Neural crest cell (in vitro differentiated cells): ENCODE measurements around the gene MUC12. TPM values are rescaled to one million over a fixed set of nuclear protein-coding genes. Genes with fewer than 3 reads are reported as not detected.

Experiments used
- DNase-seq: peaks from one replicate; pipeline ENCODE4 v3.0.0; 2021; ENCODE audit warnings: low read depth, mixed read lengths, low spot score
- H3K27ac Mint-ChIP-seq: one replicate; pipeline ENCODE4 v1.8.0; 2021; ENCODE audit warnings: mild to moderate bottlenecking, mixed read lengths; ENCODE audit not compliant: unreplicated experiment
- H3K27me3 Mint-ChIP-seq: 2 replicates; pipeline ENCODE4 v1.8.0; 2021; ENCODE audit warnings: low read depth, mild to moderate bottlenecking, mixed read lengths
- H3K36me3 Mint-ChIP-seq: 2 replicates; pipeline ENCODE4 v1.8.0; 2021; ENCODE audit warnings: low read depth, mild to moderate bottlenecking, mixed read lengths
- H3K4me1 Mint-ChIP-seq: 2 replicates; pipeline ENCODE4 v1.8.0; 2021; ENCODE audit warnings: mixed read lengths
- H3K4me3 Mint-ChIP-seq: one replicate; pipeline ENCODE4 v1.8.0; 2021; ENCODE audit warnings: mild to moderate bottlenecking, mixed read lengths
- H3K9me3 Mint-ChIP-seq: 2 replicates; pipeline ENCODE4 v1.8.0; 2021; ENCODE audit warnings: mixed read lengths
- CTCF ChIP-seq: fragments of 200-600 bp; sonication (generic); conservative IDR thresholded peaks from 2 replicates; pipeline ENCODE4 v1.5.0; 2021; ENCODE audit warnings: antibody characterized with exemption, mild to moderate bottlenecking
- total RNA-seq: library from RNA; stranded (reverse); gene quantifications from 2 replicates; pipeline ENCODE4 v1.2.1, GENCODE V29; 2021

The MUC12 gene
- total RNA-seq, 1 donor from 2014 or later = 4.9 TPM

GRCh38 chr7:100946111-100946510 is 23.3 kb upstream of the MUC12 start:
- H3K4me3 Mint-ChIP-seq = no peak overlapping the region
- no peak overlapping the region for H3K27ac Mint-ChIP-seq
- H3K36me3 Mint-ChIP-seq = no peaks in the 10 kb centered on the region
- H3K27me3 Mint-ChIP-seq = peaks cover 14% of the 10 kb centered on the region
- no peaks in the 10 kb centered on the region for H3K9me3 Mint-ChIP-seq
- no peak for DNase-seq
- no peaks in the 10 kb centered on the region for H3K4me1 Mint-ChIP-seq
- no peak for TF ChIP-seq CTCF

- Mint-ChIP-seq H3K4me3 (no peak overlapping the region), H3K4me1 (no peaks in the 10 kb centered on the region), H3K36me3 (no peaks in the 10 kb centered on the region), H3K9me3 (no peaks in the 10 kb centered on the region), H3K27me3 (peaks cover 14% of the 10 kb centered on the region), H3K27ac (no peak overlapping the region)
- no peak for TF ChIP-seq CTCF
- DNase-seq = no peak
Measured at GRCh38 chr7:100946766-100947365, 22.5 kb upstream of the MUC12 start.

DNA sequence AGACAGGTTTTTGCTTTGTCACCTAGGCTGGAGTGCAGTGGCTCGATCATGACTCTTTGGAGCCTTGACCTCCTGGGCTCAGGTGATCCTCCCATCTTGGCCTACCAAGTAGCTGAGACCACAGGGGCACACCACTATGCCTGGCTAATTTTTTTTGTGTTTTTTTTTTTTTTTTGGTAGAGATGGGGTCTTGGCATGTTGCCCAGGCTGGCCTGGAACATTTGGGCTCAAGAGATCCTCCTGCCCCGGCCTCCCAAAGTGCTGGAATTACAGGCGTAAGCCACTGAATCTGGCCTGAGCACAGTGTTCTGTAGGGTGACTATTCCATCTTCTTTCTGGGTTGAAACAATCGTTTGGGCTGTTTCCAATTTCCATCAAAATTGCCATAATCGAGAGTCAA is 21.6 kb upstream of the MUC12 start:
- no peak overlapping the region for H3K4me3 Mint-ChIP-seq
- H3K9me3 Mint-ChIP-seq = no peaks in the 10 kb centered on the region
- no peaks in the 10 kb centered on the region for H3K4me1 Mint-ChIP-seq
- H3K27ac Mint-ChIP-seq = no peak overlapping the region
- no peak for TF ChIP-seq CTCF
- no peaks in the 10 kb centered on the region for H3K36me3 Mint-ChIP-seq
- peaks cover 14% of the 10 kb centered on the region for H3K27me3 Mint-ChIP-seq
- no peak for DNase-seq

DNA sequence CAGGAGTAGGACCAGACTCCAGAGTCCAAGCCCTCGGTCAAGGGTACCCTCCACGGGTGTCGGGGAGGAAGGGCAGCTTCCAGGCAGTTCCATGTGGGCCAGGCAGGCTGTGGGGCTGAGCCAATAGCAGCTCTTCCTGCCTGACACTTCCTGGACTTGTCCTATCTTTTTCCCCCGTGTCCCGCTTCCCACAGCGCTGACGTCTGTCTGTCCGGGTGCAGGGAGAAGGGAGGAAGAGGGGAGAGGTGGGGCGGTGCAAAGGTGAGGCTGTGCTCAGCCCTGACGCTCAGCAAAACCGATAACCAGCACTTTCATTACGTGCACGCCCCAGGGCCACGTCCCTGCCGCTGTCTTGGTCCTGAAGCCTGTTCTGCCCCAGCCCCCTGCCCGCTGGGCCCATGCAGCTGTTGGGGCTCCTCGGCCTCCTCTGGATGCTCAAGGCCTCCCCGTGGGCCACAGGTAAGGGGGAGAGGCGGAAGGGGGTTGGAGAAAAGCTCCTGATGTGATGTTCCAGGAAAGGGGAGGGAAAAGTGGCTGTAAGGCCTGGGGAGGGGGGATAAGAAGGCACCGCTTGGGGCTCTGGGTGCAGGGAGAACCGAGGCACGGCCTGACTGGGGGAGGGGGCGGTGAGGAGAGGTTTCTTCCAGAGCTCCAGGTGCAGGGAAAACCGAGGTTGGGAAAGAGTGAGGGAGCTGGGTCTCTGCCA is 20.0 kb upstream of the MUC12 start, which contains the start of gene MUC3A:
Gene MUC3A (plus strand): TSS at position 308 of the 706 bp plus-strand sequence. CDS start 91 bp downstream, at position 399.
- Mint-ChIP-seq H3K4me3 (no peak within 1 kb of the TSS), H3K27me3 (peaks cover 14% of the 10 kb centered on the region), H3K9me3 (no peaks in the 10 kb centered on the region), H3K27ac (no peak within 1 kb of the TSS), H3K4me1 (no peaks in the 10 kb centered on the region), H3K36me3 (no peaks in the 10 kb centered on the region)
- no peak for DNase-seq
- TF ChIP-seq CTCF = no peak

GRCh38 chr7:100949933-100950443 is 19.4 kb upstream of the MUC12 start:
- no peaks in the 10 kb centered on the region for H3K36me3 Mint-ChIP-seq
- no peak for DNase-seq
- peaks cover 14% of the 10 kb centered on the region for H3K27me3 Mint-ChIP-seq
- H3K4me1 Mint-ChIP-seq = no peaks in the 10 kb centered on the region
- H3K9me3 Mint-ChIP-seq = no peaks in the 10 kb centered on the region
- no peak for TF ChIP-seq CTCF
- no peak overlapping the region for H3K4me3 Mint-ChIP-seq
- no peak overlapping the region for H3K27ac Mint-ChIP-seq
